Measurements from ENCODE around the gene GRAP2. TPM values are rescaled to one million over a fixed set of nuclear protein-coding genes. Genes with fewer than 3 reads are reported as not detected.

Gene GRAP2
- total and polyA plus RNA-seq, 2 donors (not counting 3 experiments of a cell fraction or from before 2014, with no cell fraction given): 0.04 TPM; not detected in 1

GRCh38 chr22:39960791-39961746, 60.2 kb downstream of the GRAP2 start:
- TF ChIP-seq POLR2A (IDR thresholded peaks at IDR 0.05; ENCODE audit: low read depth, low read length): no peak
- TF ChIP-seq EZH2 (IDR thresholded peaks at IDR 0.05; ENCODE audit: borderline replicate concordance, low read depth, low read length, severe bottlenecking): no peak
- TF ChIP-seq FOS (IDR thresholded peaks at IDR 0.05; ENCODE audit: borderline replicate concordance, insufficient read depth, low read length): no peak
- TF ChIP-seq MYC (IDR thresholded peaks at IDR 0.05; ENCODE audit: low read depth, low read length): no peak
- TF ChIP-seq, protein P1, sequence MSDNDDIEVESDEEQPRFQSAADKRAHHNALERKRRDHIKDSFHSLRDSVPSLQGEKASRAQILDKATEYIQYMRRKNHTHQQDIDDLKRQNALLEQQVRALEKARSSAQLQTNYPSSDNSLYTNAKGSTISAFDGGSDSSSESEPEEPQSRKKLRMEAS (IDR thresholded peaks at IDR 0.05; ENCODE audit: insufficient read depth, insufficient read length): no peak
- TF ChIP-seq GATA2 (IDR thresholded peaks at IDR 0.05; ENCODE audit: insufficient read depth, insufficient read length, low read depth, low read length): no peak
- TF ChIP-seq, protein P2, sequence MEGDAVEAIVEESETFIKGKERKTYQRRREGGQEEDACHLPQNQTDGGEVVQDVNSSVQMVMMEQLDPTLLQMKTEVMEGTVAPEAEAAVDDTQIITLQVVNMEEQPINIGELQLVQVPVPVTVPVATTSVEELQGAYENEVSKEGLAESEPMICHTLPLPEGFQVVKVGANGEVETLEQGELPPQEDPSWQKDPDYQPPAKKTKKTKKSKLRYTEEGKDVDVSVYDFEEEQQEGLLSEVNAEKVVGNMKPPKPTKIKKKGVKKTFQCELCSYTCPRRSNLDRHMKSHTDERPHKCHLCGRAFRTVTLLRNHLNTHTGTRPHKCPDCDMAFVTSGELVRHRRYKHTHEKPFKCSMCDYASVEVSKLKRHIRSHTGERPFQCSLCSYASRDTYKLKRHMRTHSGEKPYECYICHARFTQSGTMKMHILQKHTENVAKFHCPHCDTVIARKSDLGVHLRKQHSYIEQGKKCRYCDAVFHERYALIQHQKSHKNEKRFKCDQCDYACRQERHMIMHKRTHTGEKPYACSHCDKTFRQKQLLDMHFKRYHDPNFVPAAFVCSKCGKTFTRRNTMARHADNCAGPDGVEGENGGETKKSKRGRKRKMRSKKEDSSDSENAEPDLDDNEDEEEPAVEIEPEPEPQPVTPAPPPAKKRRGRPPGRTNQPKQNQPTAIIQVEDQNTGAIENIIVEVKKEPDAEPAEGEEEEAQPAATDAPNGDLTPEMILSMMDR (IDR thresholded peaks at IDR 0.05; ENCODE audit: extremely low read depth in 1 of 2, insufficient read depth in 1 of 2, low read depth in 1 of 2, low read length in 2 of 2): no peak
- TF ChIP-seq JUN (IDR thresholded peaks at IDR 0.05; ENCODE audit: borderline replicate concordance, insufficient read depth, insufficient read length, low read depth): no peak
- no peak for TF ChIP-seq POLR2AphosphoS5 (IDR thresholded peaks at IDR 0.05; ENCODE audit: insufficient read depth, low read depth, low read length)
- no peaks in the 10 kb centered on the region for H3K9me3 ChIP-seq (replicated peaks; ENCODE audit: control insufficient read depth, insufficient read depth, low read length)
- no peaks in the 10 kb centered on the region for H3K79me2 ChIP-seq (ENCODE audit: control insufficient read depth, insufficient read depth, low read length)
- no TSS peak for BruUV-seq (replicated peaks)
- intact Hi-C loops (cut with micrococcal nuclease): no loop called here
- no peak overlapping the region for H2AFZ ChIP-seq (ENCODE audit: low read depth, low read length)
- no peak overlapping the region for H3K4me3 ChIP-seq (replicated peaks in 1 of 3; ENCODE audit: insufficient read depth in 1 of 3, low read depth in 1 of 3, low read length in 3 of 3)
- peaks cover under 1 to 2% of the 10 kb centered on the region in 2 experiments for H3K27me3 ChIP-seq (ENCODE audit: control insufficient read depth in 2 of 2, insufficient read depth in 2 of 2, low read length in 2 of 2)
- no peak overlapping the region for H3K4me2 ChIP-seq (ENCODE audit: insufficient read depth, low read length)
- H3K4me1 ChIP-seq (ENCODE audit: control insufficient read depth, extremely low read depth, insufficient read depth, low read length): peaks cover 3% of the 10 kb centered on the region
- H3K27ac ChIP-seq (ENCODE audit: insufficient read depth, low read depth, low read length): no peak overlapping the region
- FAIRE-seq: no peak
- no peaks in the 10 kb centered on the region for H4K20me1 ChIP-seq (replicated peaks; ENCODE audit: control insufficient read depth, extremely low read depth, insufficient read depth, low read length)
- no peaks in the 10 kb centered on the region for H3K36me3 ChIP-seq (ENCODE audit: control insufficient read depth in 2 of 2, extremely low read depth in 1 of 2, insufficient read depth in 2 of 2, low read length in 2 of 2)
- ChIA-PET POLR2A (no interaction called here), CTCF (interaction anchor here (1.0 to 2.0 kb wide), 2 partner anchors 63 to 64 kb away, joined by 4 to 10 read pairs; no protein-coding TSS in a partner anchor)
- dilution Hi-C loops (cut with MboI; ENCODE audit: extremely low pct_ligation_motif_present, low sequenced_read_pairs): no loop called here
- H3K9me1 ChIP-seq (replicated peaks; ENCODE audit: control insufficient read depth, extremely low read depth, insufficient read depth, low read length): no peaks in the 10 kb centered on the region
- no peak for DNase-seq (ENCODE audit: low read depth, low spot score)
- no peak overlapping the region for H3K9ac ChIP-seq (replicated peaks; ENCODE audit: extremely low read depth, insufficient read depth, low read length)

Data from endothelial cell of umbilical vein (primary cell).